ENCODE measurements around the gene GLOD4. TPM values are rescaled to one million over a fixed set of nuclear protein-coding genes. Genes with fewer than 3 reads are reported as not detected.

The GLOD4 gene
- polyA plus RNA-seq, 3 donors: 41.8 to 50.7 (median 50.6) TPM

GRCh38 chr17:732902-733720 lies 49.0 kb downstream of the GLOD4 start:
- Histone ChIP-seq H3K27ac (ENCODE audit: low read depth in 1 of 2, low read length in 2 of 2) (no peak overlapping the region), H4K20me1 (ENCODE audit: insufficient read depth, low read length) (no peaks in the 10 kb centered on the region), H3K9ac (ENCODE audit: insufficient read depth, low read length, poor library complexity, severe bottlenecking) (peak overlapping the region; percentile 43), H3K27me3 (ENCODE audit: control insufficient read depth in 2 of 2, insufficient read depth in 2 of 2, low read length in 2 of 2) (peaks cover 20 to 38% of the 10 kb centered on the region in 2 donors), H3K9me3 (replicated peaks in 1 of 2; ENCODE audit: control insufficient read depth in 1 of 2, insufficient read depth in 1 of 2, low read length in 2 of 2) (peaks cover 0 to 8% of the 10 kb centered on the region in 2 donors), H3K4me1 (ENCODE audit: control insufficient read depth in 1 of 2, insufficient read depth in 2 of 2, low read length in 2 of 2) (peaks cover 10 to 16% of the 10 kb centered on the region in 2 donors), H2AFZ (ENCODE audit: insufficient read depth, low read depth, low read length, poor library complexity, severe bottlenecking) (peak overlapping the region; percentile 61), H3K36me3 (replicated peaks in 1 of 2; ENCODE audit: control insufficient read depth in 1 of 2, insufficient read depth in 2 of 2, low read length in 2 of 2) (no peaks in the 10 kb centered on the region), H3K4me2 (replicated peaks; ENCODE audit: extremely low read depth, low read length, poor library complexity, severe bottlenecking) (peak overlapping the region; percentile 84), H3K4me3 (replicated peaks in 1 of 3; ENCODE audit: low read depth in 2 of 3, low read length in 3 of 3) (peak overlapping the region; percentile 18 to 72 (median 20)), H3K79me2 (ENCODE audit: insufficient read depth, low read length) (no peaks in the 10 kb centered on the region)
- TF ChIP-seq, protein P1, sequence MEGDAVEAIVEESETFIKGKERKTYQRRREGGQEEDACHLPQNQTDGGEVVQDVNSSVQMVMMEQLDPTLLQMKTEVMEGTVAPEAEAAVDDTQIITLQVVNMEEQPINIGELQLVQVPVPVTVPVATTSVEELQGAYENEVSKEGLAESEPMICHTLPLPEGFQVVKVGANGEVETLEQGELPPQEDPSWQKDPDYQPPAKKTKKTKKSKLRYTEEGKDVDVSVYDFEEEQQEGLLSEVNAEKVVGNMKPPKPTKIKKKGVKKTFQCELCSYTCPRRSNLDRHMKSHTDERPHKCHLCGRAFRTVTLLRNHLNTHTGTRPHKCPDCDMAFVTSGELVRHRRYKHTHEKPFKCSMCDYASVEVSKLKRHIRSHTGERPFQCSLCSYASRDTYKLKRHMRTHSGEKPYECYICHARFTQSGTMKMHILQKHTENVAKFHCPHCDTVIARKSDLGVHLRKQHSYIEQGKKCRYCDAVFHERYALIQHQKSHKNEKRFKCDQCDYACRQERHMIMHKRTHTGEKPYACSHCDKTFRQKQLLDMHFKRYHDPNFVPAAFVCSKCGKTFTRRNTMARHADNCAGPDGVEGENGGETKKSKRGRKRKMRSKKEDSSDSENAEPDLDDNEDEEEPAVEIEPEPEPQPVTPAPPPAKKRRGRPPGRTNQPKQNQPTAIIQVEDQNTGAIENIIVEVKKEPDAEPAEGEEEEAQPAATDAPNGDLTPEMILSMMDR (IDR thresholded peaks at IDR 0.05): no peak
- peaks cover 35 to 50% (median 36%) of the 10 kb centered on the region in 3 donors for H3K27me3 Mint-ChIP-seq (ENCODE audit: low read depth in 3 of 3)
- H3K36me3 Mint-ChIP-seq: no peaks in the 10 kb centered on the region
- peaks cover 0 to 13% (median 5%) of the 10 kb centered on the region in 7 donors for H3K9me3 Mint-ChIP-seq
- H3K4me3 Mint-ChIP-seq: peak overlapping the region; percentile 82 to 91
- WGBS (ENCODE audit: insufficient coverage): 9% methylated on average over 55 of the region's 57 CpGs
- H3K4me1 Mint-ChIP-seq: peaks cover 10% of the 10 kb centered on the region
- H3K27ac Mint-ChIP-seq: peak overlapping the region in 3 of 7 donors; percentile 50 to 77 (median 76)
- DNase-seq: peak in 1 of 3 donors; percentile 33
- intact Hi-C loops (cut with micrococcal nuclease): no loop called here

DNA sequence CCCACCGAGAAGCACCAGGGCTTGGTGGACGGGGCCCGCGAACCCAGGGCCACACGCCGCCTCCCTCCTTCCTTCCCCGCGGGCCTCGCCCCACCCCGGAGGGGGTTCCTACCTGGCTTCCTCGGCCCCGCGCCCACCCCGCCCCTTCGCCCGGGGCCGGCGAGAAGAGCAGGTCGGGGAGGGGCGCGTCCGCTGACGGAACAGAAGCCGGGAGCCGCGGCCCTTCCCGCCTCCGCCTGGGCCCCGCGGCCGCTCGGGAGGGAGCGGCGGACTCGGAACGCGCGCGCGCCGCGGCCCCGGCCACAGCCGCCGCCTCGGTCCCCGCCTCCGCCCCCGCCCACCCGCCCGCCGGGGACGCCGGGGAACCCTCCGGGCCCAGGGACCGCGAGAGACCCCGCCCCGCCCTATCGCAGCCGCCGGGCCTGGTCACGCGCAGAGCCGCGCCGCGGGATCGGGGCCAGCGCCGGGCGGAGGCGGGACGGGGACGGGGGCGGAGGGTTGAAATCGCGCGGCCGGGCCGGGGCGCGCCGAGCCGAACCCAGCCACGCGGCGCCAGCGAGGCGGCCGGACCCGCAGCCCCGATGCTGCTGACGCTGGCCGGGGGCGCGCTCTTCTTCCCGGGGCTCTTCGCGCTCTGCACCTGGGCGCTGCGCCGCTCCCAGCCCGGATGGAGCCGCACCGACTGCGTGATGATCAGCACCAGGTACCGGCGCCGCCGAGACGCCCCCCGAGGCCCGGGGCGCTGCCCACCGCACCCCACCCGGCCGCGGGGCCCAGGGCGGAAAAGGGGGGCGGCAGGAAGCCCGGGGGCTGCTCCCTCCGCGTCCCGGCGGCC lies 49.8 kb downstream of the GLOD4 start, which contains the start of gene TLCD3A:
TLCD3A (plus strand) TSS at position 530 of the 835 bp plus-strand sequence; CDS start at position 582, 52 bp downstream.
- H3K4me2 ChIP-seq (replicated peaks; ENCODE audit: extremely low read depth, low read length, poor library complexity, severe bottlenecking): peak within 1 kb of the TSS; percentile 84
- peaks cover 10% of the 10 kb centered on the region for H3K4me1 Mint-ChIP-seq
- H3K27ac ChIP-seq (ENCODE audit: low read depth in 1 of 2, low read length in 2 of 2): no peak within 1 kb of the TSS
- peaks cover 0 to 13% (median 5%) of the 10 kb centered on the region in 7 donors for H3K9me3 Mint-ChIP-seq
- peaks cover 10 to 16% of the 10 kb centered on the region in 2 donors for H3K4me1 ChIP-seq (ENCODE audit: control insufficient read depth in 1 of 2, insufficient read depth in 2 of 2, low read length in 2 of 2)
- H3K9me3 ChIP-seq (replicated peaks in 1 of 2; ENCODE audit: control insufficient read depth in 1 of 2, insufficient read depth in 1 of 2, low read length in 2 of 2): peaks cover 0 to 8% of the 10 kb centered on the region in 2 donors
- H3K36me3 ChIP-seq (replicated peaks in 1 of 2; ENCODE audit: control insufficient read depth in 1 of 2, insufficient read depth in 2 of 2, low read length in 2 of 2): no peaks in the 10 kb centered on the region
- no peak for DNase-seq
- H3K27me3 Mint-ChIP-seq (ENCODE audit: low read depth in 3 of 3): peaks cover 35 to 50% (median 36%) of the 10 kb centered on the region in 3 donors
- peak within 1 kb of the TSS; percentile 20 to 72 (median 20) for H3K4me3 ChIP-seq (replicated peaks in 1 of 3; ENCODE audit: low read depth in 2 of 3, low read length in 3 of 3)
- no peaks in the 10 kb centered on the region for H4K20me1 ChIP-seq (ENCODE audit: insufficient read depth, low read length)
- H3K9ac ChIP-seq (ENCODE audit: insufficient read depth, low read length, poor library complexity, severe bottlenecking): peak within 1 kb of the TSS; percentile 59
- no peaks in the 10 kb centered on the region for H3K79me2 ChIP-seq (ENCODE audit: insufficient read depth, low read length)
- H3K36me3 Mint-ChIP-seq: no peaks in the 10 kb centered on the region
- peak within 1 kb of the TSS; percentile 82 to 91 for H3K4me3 Mint-ChIP-seq
- peaks cover 20 to 38% of the 10 kb centered on the region in 2 donors for H3K27me3 ChIP-seq (ENCODE audit: control insufficient read depth in 2 of 2, insufficient read depth in 2 of 2, low read length in 2 of 2)
- intact Hi-C loops (cut with micrococcal nuclease): no loop called here
- H2AFZ ChIP-seq (ENCODE audit: insufficient read depth, low read depth, low read length, poor library complexity, severe bottlenecking): peak within 1 kb of the TSS; percentile 71
- peak within 1 kb of the TSS in 3 of 7 donors; percentile 50 to 77 (median 76) for H3K27ac Mint-ChIP-seq
- TF ChIP-seq, protein P1 (IDR thresholded peaks at IDR 0.05): no peak
- WGBS (ENCODE audit: insufficient coverage): under 1% methylated on average over 111 of the region's 126 CpGs
